WERI-Rb-1 (cell line): ENCODE data around the gene SMARCAL1.

Experiments used
- DNase-seq: peaks from one replicate; pipeline ENCODE4 v3.0.0-alpha.2; 2020
- H3K27ac ChIP-seq: fragments of 250-450 bp; sonication (Bioruptor Pico); 2 replicates; pipeline ENCODE4 v1.5.1; 2020; ENCODE audit warnings: mild to moderate bottlenecking, moderate library complexity
- H3K27me3 ChIP-seq: fragments of 250-450 bp; sonication (Bioruptor Pico); 2 replicates; pipeline ENCODE4 v1.5.1; 2021; ENCODE audit warnings: mild to moderate bottlenecking, low read depth, moderate library complexity; ENCODE audit not compliant: insufficient read depth, severe bottlenecking
- H3K36me3 ChIP-seq: fragments of 250-450 bp; sonication (Bioruptor Pico); 2 replicates; pipeline ENCODE4 v1.5.1; 2020; ENCODE audit warnings: mild to moderate bottlenecking, moderate library complexity
- H3K4me3 ChIP-seq: 2 replicates; pipeline ENCODE4 v1.5.1; 2011; ENCODE audit warnings: low read depth, mild to moderate bottlenecking, control low read depth, low read length
- H3K9me3 ChIP-seq: fragments of 250-450 bp; sonication (Bioruptor Pico); 2 replicates; pipeline ENCODE4 v1.5.1; 2021; ENCODE audit warnings: mild to moderate bottlenecking, moderate library complexity; ENCODE audit not compliant: severe bottlenecking
- TF ChIP-seq, protein P1 (sequence below): IDR thresholded peaks from 2 replicates; pipeline ENCODE4 v1.5.1; 2011; ENCODE audit warnings: low read depth, mild to moderate bottlenecking, control low read depth, inconsistent platforms, low read length

Gene SMARCAL1

DNA sequence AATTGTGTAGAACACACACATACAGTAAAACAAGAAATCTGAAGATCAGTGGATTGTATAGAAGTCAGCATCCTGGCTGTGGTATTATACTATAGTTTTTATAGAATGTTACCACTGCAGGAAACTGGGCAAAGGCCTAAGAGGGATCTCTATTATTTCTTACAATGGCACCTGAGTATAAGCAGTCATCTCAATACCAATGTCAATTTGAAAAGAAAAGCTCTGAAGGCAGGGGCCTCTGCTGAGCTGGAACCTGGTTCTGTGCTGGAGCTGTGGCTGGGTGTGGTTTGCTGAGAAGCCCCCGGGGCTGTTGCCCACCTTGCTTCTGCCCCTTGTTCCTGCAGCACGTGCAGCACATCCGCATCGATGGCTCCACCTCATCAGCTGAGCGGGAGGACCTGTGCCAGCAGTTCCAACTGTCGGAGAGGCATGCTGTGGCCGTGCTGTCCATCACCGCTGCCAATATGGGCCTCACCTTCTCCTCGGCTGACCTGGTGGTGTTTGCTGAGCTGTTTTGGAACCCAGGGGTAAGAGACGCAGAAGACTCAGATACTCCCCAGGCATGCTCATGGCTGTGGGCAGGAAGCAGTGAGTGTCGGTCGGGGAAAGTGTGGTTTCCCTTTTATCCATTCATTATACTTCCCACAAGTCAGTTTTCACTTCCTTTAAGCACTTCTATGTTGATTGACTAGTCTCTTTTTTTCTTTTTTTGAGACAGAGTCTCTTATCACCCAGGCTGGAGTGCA lies 62.8 kb downstream of the SMARCAL1 start:
- TF ChIP-seq, protein P1, sequence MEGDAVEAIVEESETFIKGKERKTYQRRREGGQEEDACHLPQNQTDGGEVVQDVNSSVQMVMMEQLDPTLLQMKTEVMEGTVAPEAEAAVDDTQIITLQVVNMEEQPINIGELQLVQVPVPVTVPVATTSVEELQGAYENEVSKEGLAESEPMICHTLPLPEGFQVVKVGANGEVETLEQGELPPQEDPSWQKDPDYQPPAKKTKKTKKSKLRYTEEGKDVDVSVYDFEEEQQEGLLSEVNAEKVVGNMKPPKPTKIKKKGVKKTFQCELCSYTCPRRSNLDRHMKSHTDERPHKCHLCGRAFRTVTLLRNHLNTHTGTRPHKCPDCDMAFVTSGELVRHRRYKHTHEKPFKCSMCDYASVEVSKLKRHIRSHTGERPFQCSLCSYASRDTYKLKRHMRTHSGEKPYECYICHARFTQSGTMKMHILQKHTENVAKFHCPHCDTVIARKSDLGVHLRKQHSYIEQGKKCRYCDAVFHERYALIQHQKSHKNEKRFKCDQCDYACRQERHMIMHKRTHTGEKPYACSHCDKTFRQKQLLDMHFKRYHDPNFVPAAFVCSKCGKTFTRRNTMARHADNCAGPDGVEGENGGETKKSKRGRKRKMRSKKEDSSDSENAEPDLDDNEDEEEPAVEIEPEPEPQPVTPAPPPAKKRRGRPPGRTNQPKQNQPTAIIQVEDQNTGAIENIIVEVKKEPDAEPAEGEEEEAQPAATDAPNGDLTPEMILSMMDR: no peak
- no peak for DNase-seq
- Histone ChIP-seq H3K36me3 (peaks cover 5% of the 10 kb centered on the region; the same call in 1 of the 2 replicates), H3K4me3 (no peak overlapping the region), H3K27ac (no peak overlapping the region), H3K27me3 (no peaks in the 10 kb centered on the region), H3K9me3 (no peaks in the 10 kb centered on the region)

DNA sequence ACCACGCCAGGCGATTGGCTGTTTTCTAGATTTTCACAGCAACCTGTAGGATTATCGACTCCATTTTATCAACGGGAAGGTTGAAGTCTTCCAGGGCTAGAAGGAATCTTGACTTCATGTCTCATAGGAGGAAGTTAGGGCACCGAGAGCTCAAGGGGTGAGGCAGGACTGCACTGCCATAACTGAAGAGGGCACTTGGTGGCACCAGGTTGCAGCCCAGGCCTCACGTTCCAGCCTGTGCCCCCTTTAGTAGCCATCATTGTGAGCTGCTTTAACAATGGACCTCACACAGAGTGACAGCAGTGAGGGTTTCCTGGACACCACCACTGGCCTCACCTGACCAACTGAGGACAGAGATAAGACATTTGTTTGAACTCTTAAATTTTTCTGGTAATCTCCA lies 63.5 kb downstream of the SMARCAL1 start:
- no peaks in the 10 kb centered on the region for H3K9me3 ChIP-seq
- H3K36me3 ChIP-seq: peaks cover 5% of the 10 kb centered on the region; the same call in 1 of the 2 replicates
- H3K27ac ChIP-seq: no peak overlapping the region
- no peaks in the 10 kb centered on the region for H3K27me3 ChIP-seq
- no peak overlapping the region for H3K4me3 ChIP-seq
- no peak for DNase-seq
- TF ChIP-seq, protein P1: no peak

DNA sequence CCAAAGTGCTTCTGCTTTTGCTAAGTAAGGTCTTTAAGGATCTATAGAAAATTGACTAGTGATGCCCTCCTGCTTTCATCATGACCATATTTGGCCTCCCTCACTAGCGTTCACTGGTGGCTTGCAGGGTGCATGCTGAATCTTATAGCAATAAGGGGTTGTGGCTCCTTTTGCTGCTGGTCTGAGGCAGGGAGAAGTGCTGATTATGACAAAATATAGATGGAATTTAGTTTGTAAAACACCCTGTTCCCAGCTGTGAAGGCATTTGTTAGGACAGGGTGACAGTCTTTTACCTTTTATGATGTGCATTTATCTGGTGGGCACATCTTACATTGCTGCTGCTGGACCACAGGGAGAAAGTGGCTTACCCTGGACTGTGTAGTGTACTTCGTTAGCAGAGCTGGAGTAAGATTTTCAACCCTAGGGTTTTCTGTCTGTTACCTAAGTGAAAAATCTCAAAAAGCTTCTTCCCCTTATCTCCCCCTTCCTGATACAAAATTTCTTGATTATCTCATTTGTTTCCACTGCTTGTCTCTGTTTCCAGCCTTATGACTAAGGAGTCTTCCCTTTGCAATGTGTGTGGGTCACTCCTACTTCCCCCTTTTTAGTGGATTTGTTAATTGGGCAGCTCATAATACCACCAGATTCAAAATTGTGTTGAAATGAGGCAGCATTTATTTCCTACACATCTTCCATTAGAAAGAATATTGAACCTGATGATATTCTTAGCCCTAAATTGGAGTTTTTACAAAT lies 65.2 kb downstream of the SMARCAL1 start:
- TF ChIP-seq, protein P1: no peak
- no peaks in the 10 kb centered on the region for H3K27me3 ChIP-seq
- no peaks in the 10 kb centered on the region for H3K9me3 ChIP-seq
- DNase-seq: no peak
- H3K4me3 ChIP-seq: no peak overlapping the region
- no peak overlapping the region for H3K27ac ChIP-seq
- H3K36me3 ChIP-seq: peaks cover 5% of the 10 kb centered on the region; the same call in 1 of the 2 replicates

DNA sequence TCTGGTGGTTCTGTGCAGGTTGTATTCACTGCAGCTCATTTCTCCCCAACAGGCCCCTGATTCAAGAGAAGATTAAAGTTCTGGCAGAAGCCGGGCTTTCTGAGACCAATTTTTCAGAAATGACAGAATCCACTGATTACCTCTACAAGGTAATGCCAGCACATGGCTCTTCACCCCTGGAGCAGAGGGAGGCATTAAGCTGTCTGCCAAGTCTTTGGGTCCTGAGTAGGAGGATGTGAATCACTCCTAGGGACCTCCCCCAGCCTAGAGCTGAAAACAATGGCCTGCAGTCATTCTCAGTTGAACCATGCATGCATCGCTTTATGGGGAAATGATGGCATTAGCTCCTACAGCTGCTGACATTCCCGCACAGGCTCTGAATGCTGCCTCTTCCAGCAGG lies 65.9 kb downstream of the SMARCAL1 start:
- H3K36me3 ChIP-seq: peaks cover 7% of the 10 kb centered on the region; the same call in 1 of the 2 replicates
- no peak overlapping the region for H3K4me3 ChIP-seq
- DNase-seq: no peak
- no peaks in the 10 kb centered on the region for H3K9me3 ChIP-seq
- no peaks in the 10 kb centered on the region for H3K27me3 ChIP-seq
- TF ChIP-seq, protein P1: no peak
- no peak overlapping the region for H3K27ac ChIP-seq

DNA sequence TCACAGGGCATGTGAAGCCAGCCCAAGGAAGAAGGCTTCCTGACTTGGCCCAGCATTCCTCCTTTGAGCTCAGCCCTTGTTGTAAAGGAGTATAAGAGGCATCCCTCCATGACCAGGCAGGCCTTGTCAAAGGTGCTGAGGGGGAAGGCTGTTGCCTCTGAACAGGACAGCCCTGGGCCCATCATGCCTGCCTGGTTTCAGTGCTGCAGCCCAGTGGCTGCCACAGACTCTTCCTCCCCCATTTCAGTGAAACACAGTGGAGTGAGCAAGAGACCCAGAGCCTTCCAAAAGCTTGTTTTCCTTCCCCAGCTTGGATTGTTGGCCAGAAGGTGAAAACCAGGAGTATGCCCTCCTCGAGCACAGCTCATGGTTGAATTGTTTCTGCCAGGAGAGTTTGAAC lies 66.5 kb downstream of the SMARCAL1 start:
- H3K36me3 ChIP-seq: peaks cover 7% of the 10 kb centered on the region; the same call in 1 of the 2 replicates
- no peaks in the 10 kb centered on the region for H3K9me3 ChIP-seq
- no peak overlapping the region for H3K27ac ChIP-seq
- H3K4me3 ChIP-seq: no peak overlapping the region
- TF ChIP-seq, protein P1: no peak
- no peaks in the 10 kb centered on the region for H3K27me3 ChIP-seq
- DNase-seq: no peak
